OCI-M2 (cell line): ENCODE results near the gene QTRT2.

Source experiments
- DNase-seq: peaks from one replicate; lab custom pipeline; 2025; ENCODE audit not compliant: unreplicated experiment; lab: John Stamatoyannopoulos, UW

The QTRT2 gene

DNA sequence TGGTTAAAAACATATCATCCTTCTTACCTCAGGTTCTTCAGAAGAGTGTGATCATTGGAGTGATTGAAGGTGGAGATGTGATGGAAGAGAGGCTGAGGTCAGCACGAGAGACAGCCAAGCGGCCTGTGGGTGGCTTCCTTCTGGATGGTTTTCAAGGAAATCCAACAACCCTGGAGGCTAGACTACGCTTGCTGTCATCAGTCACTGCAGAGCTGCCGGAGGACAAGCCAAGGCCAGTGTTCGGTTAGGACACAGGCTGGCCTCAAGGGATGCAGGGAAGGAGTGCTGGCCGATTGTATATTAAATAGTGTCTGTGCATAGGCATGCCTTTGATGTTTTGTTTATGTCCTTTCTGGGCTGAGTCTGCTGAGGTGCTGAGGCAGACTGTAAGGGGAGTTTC is 20.2 kb downstream of the QTRT2 start:
- DNase-seq = no peak

DNA sequence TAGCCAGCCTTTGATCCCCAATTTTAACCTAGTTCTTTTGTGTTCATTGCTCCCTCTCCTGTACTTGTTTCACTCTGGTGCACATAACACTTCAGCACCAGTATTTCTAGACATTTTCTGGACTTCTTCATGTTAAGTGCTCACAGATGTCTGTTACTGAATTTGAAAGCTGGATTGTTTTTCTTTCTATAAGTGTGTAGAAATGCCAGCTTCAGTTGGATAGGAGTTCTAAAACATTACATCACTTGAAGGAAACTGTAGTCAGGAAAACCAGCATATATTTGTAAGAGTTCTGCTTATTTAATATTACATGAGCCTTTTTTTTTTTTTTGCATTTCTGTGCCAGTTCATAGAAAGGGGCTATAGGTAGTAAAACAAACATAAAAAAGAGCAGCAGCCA is 21.6 kb downstream of the QTRT2 start:
- DNase-seq = no peak

DNA sequence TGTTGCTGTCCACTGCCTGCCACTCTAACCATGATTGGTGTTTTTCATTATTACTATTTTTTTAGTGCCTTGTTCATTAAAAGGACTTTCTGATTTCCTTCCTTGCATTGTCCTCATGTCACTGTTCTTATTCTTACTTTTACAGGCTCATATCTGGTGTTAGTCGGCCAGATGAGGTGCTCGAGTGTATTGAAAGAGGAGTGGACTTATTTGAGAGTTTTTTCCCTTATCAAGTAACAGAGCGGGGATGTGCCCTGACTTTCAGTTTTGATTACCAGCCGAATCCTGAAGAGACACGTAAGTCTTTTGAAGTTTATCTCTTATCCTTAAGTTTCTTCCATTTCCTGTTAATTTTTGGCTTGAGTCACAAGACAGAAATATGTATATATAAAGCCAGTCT is 23.2 kb downstream of the QTRT2 start:
- DNase-seq = no peak

DNA sequence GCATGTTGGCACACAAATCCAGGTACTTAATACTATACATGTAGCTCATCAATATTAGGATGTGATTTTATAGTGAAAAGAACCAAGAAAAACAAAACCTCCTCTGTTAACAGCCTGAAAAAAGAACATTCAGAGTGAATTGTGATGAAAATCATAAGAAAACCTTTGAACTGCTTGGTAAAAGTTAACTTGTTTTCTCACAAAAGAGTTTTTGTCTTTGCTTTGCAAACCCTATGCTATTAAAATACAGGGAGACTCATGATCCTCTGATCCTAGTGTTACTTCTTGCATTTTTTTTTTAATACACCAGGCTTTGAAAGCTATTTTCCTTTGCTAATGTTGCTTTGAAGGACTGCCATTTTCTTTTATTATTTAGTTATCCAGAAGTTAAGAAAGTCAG is 23.7 kb downstream of the QTRT2 start:
- no peak for DNase-seq

DNA sequence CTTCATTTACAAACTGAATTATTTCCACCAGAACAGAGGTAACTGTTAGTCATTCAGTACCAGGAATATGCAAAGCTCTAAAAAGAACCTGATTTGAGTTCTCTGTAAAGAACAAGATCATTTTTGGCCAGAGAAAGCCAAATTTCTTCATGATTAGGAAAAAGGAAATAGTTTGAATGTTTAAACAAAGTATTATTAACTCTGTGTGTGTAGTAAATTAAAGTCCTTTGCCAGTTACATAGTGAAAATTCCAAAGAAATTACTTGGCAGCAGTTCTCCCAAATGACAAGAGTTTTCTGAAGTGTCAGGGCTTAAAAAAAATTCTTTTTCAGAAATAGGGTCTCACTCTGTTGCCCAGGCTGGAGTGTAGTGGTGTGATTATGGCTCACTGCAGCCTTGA is 24.5 kb downstream of the QTRT2 start:
- DNase-seq = no peak

DNA sequence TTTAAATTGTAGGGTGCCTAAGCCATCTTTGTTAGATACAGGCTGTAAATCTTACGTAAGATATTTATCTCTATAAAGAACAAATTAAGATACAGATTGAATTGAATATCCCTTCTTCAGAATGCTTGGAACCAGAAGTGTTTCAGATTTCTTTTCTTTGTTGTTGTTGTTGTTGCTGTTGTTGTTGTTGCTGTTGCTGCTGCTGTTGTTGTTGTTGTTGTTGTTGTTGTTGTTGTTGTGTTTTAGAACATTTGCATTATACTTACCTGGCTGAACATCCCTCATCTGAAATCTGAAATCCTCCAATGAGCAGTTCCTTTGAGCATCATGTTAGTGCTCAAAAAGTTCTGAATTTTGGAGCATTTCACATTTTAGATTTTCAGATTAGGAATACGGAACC is 26.6 kb downstream of the QTRT2 start:
- DNase-seq = no peak

DNA sequence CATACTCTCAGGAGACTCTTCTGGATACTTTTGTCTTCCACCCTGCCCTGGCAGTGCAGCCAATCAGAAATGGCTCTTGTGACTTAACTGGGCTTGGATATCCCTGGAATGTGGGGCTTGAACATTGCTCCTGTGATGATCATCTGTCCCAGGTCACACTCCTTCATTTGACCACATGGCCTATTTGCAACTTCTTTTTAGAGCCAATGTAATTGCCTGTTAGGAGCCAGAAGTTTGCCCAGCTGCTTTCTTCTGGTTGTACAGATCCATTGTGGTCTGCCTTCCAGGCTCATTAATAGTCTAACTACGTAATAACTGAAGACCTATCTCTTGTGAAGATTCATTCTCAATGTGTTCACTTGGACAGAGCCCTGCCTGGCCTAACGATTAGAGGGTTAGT is 29.8 kb downstream of the QTRT2 start:
- no peak for DNase-seq

DNA sequence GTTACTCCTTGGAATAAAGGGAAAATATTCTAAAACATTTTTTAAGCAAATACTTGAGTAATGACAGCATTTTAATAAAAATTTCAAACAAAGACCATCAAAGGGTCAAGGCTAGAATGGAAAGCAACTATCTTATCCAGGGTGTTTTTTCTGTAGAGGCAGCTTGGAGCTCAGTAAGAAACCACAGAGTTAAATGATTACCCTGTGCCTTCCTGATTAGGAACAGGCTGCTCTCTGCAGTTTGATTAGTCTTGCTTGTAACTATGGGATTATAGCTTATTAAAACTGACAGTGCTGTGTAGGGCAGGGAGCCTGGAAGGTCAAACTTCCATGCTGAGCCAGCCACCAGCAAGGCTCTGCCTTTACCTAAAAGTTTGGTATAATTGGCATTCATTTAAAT is 33.1 kb downstream of the QTRT2 start:
- DNase-seq = no peak

DNA sequence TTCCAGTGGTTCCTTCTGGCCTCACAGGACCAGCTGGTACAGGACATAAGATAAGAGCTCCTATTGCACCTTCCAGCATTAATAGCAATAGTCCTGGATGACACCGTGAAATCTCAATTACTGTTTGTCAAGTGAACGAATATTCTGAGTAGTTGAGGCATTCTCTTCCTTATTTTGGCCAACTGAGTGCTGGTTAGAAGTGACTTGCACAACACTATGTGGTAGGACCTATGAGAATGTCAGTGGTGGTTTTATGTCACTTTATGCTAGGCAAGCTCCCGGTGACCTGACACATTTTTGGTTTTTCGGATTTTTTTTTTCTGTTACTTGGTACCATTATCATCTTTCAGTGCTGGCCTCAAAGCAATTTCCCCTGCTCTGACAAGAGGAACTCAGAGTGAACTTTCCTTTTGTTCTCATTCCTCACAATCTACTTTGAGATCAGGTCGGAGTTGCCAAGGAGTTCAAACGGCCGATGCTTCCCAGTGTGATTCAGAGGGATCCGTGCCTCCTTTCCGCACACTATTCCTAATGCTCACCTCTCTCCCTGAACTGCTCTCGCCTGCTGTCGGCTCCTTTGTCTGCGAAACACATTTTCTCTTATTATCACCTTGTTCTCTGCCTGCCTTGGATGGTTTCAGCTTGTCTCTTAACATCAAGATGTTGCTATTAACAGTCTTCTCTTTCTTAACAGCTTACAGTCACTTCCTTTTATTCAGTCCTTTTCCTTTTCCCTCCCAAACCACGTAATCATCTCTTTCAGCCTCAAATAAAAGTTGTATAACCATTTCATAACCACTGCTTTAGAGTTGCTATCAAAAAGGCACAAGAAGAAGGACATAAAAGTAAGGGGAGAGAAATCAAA is 35.8 kb downstream of the QTRT2 start:
- DNase-seq = no peak

DNA sequence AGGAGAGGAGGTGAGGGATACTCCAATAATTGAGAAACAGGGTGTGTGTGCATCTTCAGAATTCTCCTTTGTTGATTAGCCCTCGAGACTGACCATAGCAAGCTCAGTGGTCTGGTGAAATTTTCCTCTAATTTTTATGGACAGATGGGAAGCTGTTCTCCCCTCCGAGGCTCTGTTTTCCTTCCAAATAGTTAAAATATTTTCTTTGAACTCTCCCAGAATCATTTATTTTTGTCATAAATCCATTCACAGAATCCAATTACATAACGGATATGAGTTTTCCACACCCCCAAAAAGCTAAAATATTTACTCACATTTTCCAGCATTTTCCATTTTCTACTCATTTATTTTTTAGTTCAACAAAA is 36.5 kb downstream of the QTRT2 start:
- DNase-seq = no peak

DNA sequence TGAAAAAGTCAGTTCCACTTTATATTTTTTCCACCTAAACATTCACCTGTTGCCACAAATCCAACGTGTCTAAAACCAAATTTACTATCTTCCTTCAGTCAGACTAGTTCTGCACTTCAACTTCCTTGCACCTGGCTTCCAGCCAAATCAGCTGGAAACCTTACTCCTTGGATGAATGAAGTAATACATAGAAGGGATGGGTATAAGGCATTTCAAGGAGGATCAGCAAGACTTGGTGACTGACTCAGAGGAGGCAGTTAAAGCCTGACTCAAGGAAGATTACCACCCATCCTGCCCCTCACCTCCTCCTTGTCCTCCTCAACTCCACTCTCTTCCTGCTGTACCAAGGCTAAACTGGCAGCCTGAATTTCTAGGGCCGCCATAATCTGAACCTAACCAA is 37.1 kb downstream of the QTRT2 start:
- DNase-seq = no peak

DNA sequence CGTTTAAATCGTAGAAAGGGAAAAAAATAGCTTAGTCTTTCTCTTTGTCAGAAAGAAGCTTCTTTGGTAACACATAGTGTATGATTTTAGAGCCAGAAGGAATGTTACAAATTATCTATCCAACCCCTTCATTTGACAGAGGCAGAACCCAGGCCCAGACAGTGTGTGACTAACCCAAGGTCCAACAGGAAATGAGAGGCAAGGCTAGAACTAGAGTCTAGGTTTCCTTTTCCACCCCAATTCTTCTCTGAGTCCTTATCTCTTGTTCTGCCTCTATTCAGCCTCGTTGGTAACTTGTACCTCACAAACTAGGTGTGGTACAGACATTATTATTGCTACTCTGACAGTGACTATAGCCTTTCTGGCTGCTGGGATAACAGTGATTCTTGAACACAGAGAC is 39.3 kb downstream of the QTRT2 start:
- DNase-seq = no peak

DNA sequence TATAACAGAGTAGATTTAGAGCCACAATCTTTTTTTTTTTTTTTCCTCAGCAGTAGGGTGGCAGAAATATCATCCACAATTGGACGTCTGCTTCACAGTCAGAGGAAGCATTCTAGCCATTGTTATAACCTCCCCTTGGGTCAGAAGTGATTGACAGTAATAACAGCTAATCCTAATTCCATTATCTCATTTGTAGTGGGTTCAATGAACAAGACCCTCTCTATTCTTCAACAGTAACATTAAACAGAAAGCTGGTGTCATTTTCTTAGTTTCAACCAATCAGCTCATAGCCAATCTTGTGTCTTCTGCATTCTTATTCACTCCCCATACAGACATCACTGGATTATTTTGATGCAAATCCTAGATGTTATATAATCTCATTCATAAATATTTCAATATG is 44.6 kb downstream of the QTRT2 start:
- no peak for DNase-seq

DNA sequence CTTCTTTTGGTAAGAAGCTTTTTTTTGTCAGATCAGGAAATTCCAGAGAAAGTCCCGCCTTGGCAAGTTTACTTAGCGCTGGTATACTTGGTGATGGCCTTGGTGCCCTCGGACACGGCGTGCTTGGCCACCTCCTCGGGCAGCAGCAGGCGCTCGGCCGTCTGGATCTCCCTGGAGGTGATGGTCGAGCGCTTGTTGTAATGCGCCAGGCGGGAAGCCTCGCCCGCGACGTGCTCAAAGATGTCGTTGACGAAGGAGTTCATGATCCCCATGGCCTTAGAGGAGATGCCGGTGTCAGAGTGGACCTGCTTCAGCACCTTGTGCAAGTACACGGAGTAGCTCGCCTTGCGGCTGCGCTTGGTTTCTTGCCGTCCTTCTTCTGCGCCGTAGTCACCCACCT is 46.6 kb downstream of the QTRT2 start:
- no peak for DNase-seq

DNA sequence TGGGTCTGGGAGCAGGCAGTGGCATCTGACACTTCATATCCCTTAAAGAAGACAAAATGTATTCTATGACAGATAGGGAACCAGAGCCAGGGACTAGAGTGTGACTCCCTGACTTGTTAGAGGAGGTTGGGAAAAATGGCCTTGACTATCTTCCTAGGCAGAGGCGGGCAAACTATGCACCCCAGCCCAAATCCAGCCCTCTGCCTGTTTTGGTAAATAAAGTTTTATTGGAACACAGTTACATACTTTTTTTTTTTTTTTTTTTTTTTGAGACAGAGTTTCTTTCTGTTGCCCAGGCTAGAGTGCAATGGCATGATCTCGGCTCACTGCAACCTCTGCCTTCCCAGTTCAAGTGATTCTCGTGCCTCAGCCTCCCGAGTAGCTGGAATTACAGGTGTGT is 47.3 kb downstream of the QTRT2 start:
- DNase-seq = no peak

DNA sequence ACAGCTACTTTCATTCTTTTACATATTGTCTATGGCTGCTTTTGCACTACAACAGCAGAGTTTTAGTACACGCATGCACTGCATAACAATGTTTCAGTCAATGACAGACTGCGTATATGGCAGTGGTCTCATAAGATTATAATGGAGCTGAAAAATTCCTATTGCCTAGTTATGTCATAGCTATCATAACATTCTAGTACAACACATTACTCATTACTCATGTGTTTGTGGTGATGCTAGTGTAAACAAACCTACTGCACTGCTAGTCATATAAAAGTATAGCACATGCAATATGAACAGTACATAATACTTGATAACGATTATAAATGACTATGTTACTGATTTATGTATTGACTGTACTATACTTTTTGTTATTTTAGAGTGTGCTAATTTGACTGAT is 47.9 kb downstream of the QTRT2 start:
- DNase-seq = no peak

DNA sequence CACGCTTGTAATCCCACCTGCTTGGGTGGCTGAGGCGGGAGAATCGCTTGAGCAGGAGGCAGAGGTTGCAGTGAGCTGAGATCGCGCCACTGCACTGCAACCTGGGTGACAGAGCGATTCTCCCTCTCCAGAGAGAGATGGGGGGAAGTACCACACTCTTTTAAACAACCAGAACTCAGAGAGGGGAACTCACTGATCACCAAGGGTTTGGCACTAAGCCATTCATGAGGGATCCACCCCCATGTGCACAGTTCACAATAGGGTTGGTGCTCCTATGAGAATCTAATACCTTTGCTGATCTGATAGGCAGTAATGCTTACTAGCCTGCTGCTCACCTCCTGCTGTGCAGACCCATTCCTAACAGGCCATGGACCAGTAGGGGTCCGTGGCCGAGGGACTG is 51.6 kb downstream of the QTRT2 start:
- no peak for DNase-seq

DNA sequence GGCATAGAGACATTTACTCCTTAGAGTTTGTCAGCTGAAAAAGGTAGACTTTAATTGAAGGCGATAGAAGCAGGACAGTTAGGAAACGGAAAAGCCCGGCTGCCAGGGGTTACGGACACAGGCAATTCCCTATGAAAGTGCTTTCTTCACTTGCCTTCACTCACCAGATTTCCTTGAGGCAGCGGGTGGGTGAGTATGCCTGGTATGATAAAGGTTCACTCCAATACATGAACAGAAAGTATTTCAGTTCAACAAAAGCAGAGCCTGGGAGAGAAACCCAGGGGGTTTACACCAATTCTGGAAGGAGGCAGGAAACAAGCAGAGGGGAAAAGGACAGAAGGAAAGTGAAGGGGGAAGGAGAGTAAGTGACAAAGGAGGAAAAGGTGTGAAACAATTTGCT is 53.9 kb downstream of the QTRT2 start:
- no peak for DNase-seq

DNA sequence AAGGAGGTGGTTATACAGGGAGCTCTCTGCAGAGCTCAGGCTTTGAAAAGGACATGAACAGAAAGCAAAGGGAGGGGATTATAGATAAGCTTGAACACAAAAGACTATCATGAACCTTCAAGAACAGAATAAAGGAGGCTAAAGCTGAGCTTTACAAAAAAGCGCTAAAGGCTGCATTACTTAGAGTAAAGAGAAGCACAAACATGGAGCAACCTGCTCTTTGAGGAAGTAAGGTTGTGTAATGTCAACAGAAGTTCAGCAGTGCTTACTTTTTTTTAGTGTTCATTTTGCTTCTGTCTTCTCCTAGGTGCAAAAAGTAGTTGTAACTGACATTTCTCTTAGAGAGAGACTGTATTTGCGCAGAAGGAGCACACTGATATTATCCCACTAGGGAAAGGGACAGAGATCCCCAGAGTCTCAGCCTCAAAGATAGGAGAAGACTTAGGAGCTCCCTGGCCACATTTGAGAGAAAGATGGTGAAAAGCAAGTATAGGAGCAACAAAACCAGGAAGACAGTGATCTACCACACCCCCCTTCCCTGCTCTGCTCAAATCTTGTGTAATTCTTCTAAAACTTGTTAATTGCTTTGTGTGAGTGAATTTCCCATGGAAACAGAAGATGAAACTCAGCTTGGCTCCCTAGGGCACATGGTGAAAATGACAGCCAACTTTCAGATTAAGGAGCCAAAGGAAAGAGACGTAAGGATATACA is 54.7 kb downstream of the QTRT2 start:
- no peak for DNase-seq

DNA sequence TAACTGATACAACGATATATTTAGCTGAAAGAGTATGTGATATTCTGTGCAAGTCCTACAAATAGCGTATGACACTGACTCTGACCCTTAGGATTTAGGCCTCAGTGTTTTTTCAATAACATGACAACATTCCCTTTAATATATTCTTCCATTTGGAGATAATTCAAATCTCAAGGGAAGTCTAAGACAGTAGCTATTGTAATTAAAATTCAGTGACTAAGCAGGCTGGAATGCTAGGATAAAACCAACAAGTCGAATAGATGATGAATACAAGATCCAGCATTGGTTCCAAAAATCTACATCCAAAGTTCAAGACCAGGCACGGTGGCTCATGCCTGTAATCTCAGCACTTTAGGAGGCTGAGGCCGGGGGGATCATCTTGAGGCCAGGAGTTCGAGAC is 56.2 kb downstream of the QTRT2 start:
- no peak for DNase-seq

DNA sequence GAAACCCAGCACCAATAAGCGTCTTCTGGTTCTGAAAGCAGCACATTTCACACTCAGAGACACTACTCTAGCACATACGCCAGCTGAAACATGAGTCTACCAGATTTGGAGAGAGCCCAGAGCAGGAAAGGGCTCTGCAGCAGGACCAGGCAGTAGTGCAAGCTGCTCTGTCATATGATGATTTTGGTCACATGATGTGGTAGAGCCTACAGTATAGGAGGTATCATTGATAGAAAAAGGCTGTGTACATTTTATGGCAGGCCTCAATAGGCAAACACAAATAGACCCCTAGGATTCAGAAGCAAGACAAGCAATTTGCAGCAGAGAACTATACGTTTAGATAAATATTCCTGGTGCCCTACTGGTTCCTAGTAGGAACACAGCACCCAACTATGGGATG is 58.2 kb downstream of the QTRT2 start:
- DNase-seq = no peak

DNA sequence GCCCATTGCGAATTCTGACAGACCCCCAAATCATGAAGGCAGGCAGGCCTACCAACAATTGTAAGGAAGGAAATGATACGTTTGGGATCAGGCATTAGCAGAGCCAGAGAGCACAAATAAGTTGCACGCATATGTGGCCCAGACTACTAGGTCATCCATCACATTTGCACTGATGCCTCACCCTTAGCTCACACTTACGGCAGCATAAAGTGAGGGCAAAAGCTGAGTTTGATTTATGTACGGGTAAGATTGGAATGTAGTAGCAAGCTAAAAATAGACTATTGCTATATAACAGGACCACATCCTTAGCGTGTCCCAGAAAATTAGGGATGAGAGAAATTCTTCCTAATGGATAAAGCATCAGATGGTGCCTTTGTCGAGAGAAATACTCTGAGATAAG is 58.6 kb downstream of the QTRT2 start:
- no peak for DNase-seq

DNA sequence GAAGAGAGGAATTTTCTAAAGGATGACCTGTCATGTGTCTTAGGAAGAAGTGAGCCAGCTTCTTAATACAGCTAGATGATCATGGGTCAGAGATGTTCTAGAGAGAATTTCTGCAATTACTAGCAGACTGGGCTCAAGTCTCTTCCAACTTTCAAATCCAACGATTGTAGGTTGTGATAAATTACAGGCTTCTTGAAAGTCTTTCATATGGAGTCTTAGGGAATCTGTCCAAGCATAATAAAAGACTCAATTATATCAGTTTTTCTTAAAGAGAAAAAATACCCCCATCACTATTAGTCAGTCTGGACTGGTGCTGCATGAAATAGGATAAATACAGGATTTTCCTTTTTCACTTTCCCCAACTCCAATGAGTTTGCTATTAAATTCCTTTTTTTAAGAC is 63.2 kb downstream of the QTRT2 start:
- DNase-seq = no peak
